ENCODE measurements around the gene MAPK10. TPM values are rescaled to one million over a fixed set of nuclear protein-coding genes. Genes with fewer than 3 reads are reported as not detected.

The MAPK10 gene
- total and polyA plus RNA-seq, 2 of the 8 experiments (the other 6 are each of a cell fraction or from before 2014, with no cell fraction given): 2.5 to 3.1 TPM

DNA sequence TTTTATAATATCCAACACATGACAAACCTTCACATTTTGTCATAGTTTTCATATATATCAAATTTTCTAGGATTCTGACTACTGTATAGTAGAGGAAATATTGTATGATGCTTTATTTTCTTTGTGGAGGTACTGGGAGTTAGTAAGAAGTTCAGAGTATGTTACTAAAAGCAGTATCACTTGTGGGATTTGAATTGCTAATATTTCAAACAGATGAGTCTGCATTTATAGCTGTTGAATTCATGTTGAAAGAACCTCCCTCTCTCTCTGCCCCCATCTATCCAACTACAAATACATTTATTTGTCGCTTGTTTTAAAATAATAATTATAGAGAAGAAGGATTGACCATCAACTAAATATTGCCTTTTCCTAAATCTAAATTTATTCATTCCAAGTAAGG, 29.8 kb upstream of the MAPK10 start:
- 95% methylated on average over 1 of the region's 1 CpG; no CpG with 5 or more reads in 1 of the 2 experiments for WGBS, 2 experiments (ENCODE audit: extremely low coverage in 1 of 2, insufficient coverage in 1 of 2, insufficient read length in 1 of 2, insufficient replicate concordance in 2 of 2, low coverage in 1 of 2, low lambda C conversion rate in 2 of 2, missing lambda C conversion rate in 1 of 2)
- no peak overlapping the region for H2AFZ ChIP-seq (ENCODE audit: low read length)
- H3K4me3 ChIP-seq (ENCODE audit: extremely low read depth in 1 of 4, insufficient read depth in 2 of 4, low read depth in 3 of 4, low read length in 4 of 4): no peak overlapping the region
- H3K4me1 ChIP-seq (replicated peaks in 1 of 4; ENCODE audit: control insufficient read depth in 3 of 4, insufficient read depth in 4 of 4, low read length in 3 of 4): peaks cover 0 to 5% (median 4%) of the 10 kb centered on the region in 4 experiments; a peak in 3 of 7 replicates
- no peak overlapping the region for H3K56ac ChIP-seq (replicated peaks; ENCODE audit: insufficient read length, low read depth, low read length)
- ChIA-PET CTCF (ENCODE audit: partially characterized antibody) (no interaction called here), POLR2A (ENCODE audit: partially characterized antibody) (no interaction called here)
- no peaks in the 10 kb centered on the region for H3K9me3 ChIP-seq (ENCODE audit: insufficient read depth in 2 of 2, low read depth in 1 of 2, low read length in 1 of 2)
- no peaks in the 10 kb centered on the region for H3K36me3 ChIP-seq (ENCODE audit: control insufficient read depth in 2 of 4, insufficient read depth in 4 of 4, low read length in 3 of 4)
- H3K27ac ChIP-seq (ENCODE audit: low read depth, low read length): no peak overlapping the region
- H2BK12ac ChIP-seq (ENCODE audit: low read depth, low read length): no peak overlapping the region
- FAIRE-seq (no peak), DNase-seq (ENCODE audit: low read depth in 1 of 2, low spot score in 2 of 2) (no peak)
- no peak overlapping the region for H3K14ac ChIP-seq (ENCODE audit: insufficient read length)
- H2BK15ac ChIP-seq (ENCODE audit: low read length): no peak overlapping the region
- no peak overlapping the region for H2AK5ac ChIP-seq (ENCODE audit: low read depth, low read length)
- TF ChIP-seq HDAC2 (IDR thresholded peaks at IDR 0.05; ENCODE audit: borderline replicate concordance in 1 of 2, low read depth in 2 of 2, low read length in 2 of 2) (no peak), SIX5 (IDR thresholded peaks at IDR 0.05; ENCODE audit: low read depth, low read length) (no peak), EP300 (IDR thresholded peaks at IDR 0.05; ENCODE audit: borderline replicate concordance in 1 of 2, low read depth in 2 of 2, low read length in 2 of 2) (no peak), BACH1 (IDR thresholded peaks at IDR 0.05; ENCODE audit: low read length) (no peak), CHD2 (IDR thresholded peaks at IDR 0.05; ENCODE audit: low read length) (no peak), TAF1 (IDR thresholded peaks at IDR 0.05; ENCODE audit: low read depth, low read length) (no peak), POU5F1 (IDR thresholded peaks at IDR 0.05; ENCODE audit: low read depth, low read length) (no peak), CREB1 (IDR thresholded peaks at IDR 0.05) (no peak), TCF12 (IDR thresholded peaks at IDR 0.05; ENCODE audit: low read depth, low read length) (no peak)
- H3K79me1 ChIP-seq (ENCODE audit: low read depth, low read length): no peaks in the 10 kb centered on the region
- H4K91ac ChIP-seq (replicated peaks; ENCODE audit: insufficient read length, low read length): no peak overlapping the region
- no peak overlapping the region for H2BK120ac ChIP-seq (replicated peaks; ENCODE audit: low read depth, low read length)
- H4K5ac ChIP-seq (ENCODE audit: insufficient read length, low read depth, low read length): no peak overlapping the region
- H3K27me3 ChIP-seq (replicated peaks in 1 of 4; ENCODE audit: control insufficient read depth in 3 of 4, extremely low read depth in 1 of 4, insufficient read depth in 3 of 4, low read length in 3 of 4): no peaks in the 10 kb centered on the region
- H3K79me2 ChIP-seq (ENCODE audit: control insufficient read depth in 1 of 2, insufficient read depth in 2 of 2, low read length in 2 of 2): no peaks in the 10 kb centered on the region
- H3K23ac ChIP-seq (ENCODE audit: insufficient read length): no peak overlapping the region
- H2BK20ac ChIP-seq (ENCODE audit: low read length): no peak overlapping the region
- no peak overlapping the region for H3K4ac ChIP-seq (replicated peaks; ENCODE audit: insufficient read length, low read depth, low read length)
- H3K9ac ChIP-seq (replicated peaks in 1 of 4; ENCODE audit: extremely low read depth in 1 of 4, low read depth in 3 of 4, low read length in 3 of 4): no peak overlapping the region
- no peak overlapping the region for H2BK5ac ChIP-seq (ENCODE audit: low read depth, low read length)
- no peaks in the 10 kb centered on the region for H4K20me1 ChIP-seq (replicated peaks in 1 of 2; ENCODE audit: control insufficient read depth in 1 of 2, insufficient read depth in 2 of 2, low read length in 2 of 2)
- H3K18ac ChIP-seq (ENCODE audit: extremely low read depth, low read length): no peak overlapping the region
- H3K4me2 ChIP-seq (ENCODE audit: insufficient read depth in 1 of 2, low read depth in 2 of 2, low read length in 2 of 2): no peak overlapping the region
- H4K8ac ChIP-seq (ENCODE audit: extremely low read depth, insufficient read depth, low read length): no peak overlapping the region
- no peaks in the 10 kb centered on the region for H3K23me2 ChIP-seq (ENCODE audit: low read depth, low read length)
